ENCODE measurements around the gene GABRG3.

The GABRG3 gene

DNA sequence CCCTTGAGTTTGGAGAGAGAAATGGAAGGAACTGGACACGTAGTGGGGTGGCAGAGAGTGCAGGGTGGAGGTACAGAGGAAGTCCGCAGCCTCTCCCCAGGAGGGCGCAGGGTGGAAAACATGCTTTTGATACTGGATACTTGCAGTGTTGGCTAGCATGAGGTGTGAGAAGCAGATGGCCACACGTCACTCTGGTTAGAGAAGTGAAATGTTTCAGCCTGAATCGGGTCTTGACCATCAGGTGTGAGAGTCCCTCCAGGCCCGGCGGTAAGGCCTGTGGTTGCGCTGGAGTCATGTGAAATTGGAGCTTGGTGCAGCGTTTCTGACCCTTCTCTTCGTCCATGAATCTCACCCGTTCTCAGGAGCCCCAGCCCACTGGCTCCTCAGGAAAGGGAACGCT lies 93.1 kb downstream of the GABRG3 start:
- no peak for DNase-seq (ENCODE audit: low read depth, low spot score)

DNA sequence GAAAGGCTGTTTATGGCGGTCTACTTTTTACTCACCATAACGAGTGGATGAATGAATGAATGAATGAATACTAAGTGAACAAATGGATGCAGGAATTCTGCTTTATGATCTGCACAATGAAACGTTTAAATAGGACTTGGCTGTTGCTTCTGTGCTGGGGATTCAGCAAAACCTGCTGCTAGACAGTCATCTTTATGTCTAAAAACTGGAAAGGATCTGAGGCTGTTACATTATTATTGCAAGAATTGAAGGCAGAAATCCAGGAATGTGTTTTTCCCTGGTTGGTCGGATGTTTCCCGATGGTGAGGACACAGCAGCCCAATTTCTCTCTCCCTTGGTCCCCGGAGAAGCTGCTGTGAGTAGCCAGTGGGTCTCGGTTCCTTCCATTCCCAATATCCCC lies 94.2 kb downstream of the GABRG3 start:
- no peak for DNase-seq (ENCODE audit: low read depth, low spot score)

DNA sequence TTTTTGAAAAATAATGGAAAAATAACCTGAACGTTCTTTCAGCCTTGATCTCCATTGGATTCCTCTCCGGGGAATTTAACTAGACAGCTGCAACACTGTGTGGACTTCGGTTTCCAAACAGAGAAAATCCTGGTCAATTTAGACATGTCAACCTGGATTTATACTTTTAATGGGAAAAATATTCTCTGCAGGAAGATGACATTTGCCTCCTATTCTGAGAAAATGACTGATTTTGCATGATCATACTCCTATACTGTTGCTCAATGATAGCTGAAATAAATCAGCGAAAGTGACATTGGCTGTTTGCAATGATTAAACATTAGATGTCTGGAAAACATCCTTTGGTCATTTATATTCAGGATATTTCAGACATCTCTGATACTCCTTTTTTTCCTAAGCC lies 94.8 kb downstream of the GABRG3 start:
- DNase-seq (ENCODE audit: low read depth, low spot score), result no peak

DNA sequence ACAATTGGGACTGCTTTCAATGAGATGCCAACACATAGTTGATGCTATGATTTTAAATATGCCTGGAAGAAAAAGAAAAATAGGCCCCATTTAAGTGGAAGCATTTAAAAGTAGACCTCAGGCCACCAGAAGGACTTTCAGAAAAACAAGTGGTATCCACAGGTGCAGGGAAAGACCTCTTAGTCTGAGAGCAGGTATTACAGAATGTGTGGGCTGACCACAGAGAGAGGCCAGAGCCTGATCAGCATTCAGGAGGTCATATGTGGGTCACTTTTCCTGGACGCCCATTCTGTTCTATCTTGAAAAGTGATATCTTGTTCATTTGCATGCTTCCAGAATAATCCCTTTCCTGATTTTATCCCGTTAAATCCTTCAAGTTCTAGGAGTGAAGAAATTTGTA lies 95.5 kb downstream of the GABRG3 start:
- no peak for DNase-seq (ENCODE audit: low read depth, low spot score)

DNA sequence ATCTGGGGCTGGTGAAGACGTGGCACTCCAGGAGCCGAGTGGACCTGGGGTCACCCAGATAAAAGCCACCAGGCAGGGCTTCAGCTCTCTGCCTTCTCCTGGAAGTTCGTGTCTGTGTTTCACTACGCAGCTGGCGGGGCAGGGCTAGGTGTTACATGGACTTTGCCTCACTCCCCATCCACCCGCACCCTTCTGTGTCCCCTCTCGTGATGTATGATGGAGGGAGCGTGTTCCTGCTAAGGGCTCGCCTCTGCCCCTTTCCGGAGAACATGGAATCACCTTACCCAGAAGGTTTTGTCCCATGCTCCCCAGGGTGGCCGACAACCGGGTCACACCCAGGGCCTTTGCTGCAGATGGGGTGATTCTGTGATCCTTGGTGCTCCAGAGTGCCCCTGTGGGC lies 96.2 kb downstream of the GABRG3 start:
- no peak for DNase-seq (ENCODE audit: low read depth, low spot score)

DNA sequence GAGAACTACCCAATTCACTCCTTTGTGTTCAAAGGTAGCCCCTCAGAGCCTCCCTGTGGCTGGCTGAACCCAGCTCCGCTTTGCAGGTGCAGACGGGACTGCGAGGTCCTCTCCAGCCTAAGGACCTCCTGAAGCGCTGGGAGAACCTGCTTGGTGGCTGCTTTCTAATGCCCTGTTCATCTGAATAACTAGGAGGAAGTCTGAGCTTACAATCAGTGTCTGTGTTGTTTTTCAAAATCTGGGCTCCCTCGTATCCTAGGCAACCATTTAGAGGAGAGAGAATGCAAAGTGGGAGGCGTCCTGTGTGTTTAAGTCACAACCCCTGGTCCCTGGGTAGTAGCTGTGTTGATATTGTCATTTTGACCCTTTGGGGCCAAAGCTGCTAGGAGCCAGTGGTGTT lies 99.9 kb downstream of the GABRG3 start:
- no peak for DNase-seq (ENCODE audit: low read depth, low spot score)

DNA sequence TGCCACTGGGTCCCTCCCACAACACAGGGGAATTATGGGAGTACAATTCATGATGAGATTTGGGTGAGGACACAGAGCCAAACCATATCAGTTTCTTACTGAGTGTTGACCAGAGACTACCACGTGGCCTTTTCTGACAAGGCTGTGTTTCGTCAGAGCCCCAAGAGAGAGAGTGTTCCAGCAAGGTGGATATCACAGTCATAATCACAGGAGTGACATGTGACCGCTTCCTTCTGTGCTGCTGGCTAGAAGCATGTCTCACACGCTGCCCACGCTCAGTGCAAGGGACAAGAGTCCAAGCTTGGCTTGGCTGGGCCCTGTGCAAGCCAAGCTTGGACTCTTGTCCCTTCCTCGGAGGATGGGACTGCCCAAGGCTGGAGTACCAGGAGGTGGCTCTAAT lies 103.2 kb downstream of the GABRG3 start:
- DNase-seq (ENCODE audit: low read depth, low spot score), result no peak

DNA sequence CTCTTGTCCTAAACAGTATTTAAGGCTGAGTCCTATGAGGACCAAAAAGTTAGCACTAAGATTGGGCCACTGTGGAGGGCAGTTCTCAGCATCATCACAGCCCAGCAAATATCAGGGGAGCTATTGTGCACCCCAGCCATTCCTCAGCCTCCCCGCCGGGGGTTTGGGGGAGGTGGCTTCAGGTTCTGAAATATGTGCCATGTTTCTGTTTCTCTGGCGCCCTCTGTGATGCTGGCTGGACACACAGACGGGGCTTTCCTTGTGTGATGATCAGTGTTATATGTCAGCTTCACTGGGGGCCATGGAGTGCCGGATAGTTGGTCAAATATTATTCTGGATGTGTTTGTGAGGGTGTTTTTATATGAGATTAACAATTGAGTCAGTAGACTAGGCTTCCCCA lies 106.8 kb downstream of the GABRG3 start:
- no peak for DNase-seq (ENCODE audit: low read depth, low spot score)

DNA sequence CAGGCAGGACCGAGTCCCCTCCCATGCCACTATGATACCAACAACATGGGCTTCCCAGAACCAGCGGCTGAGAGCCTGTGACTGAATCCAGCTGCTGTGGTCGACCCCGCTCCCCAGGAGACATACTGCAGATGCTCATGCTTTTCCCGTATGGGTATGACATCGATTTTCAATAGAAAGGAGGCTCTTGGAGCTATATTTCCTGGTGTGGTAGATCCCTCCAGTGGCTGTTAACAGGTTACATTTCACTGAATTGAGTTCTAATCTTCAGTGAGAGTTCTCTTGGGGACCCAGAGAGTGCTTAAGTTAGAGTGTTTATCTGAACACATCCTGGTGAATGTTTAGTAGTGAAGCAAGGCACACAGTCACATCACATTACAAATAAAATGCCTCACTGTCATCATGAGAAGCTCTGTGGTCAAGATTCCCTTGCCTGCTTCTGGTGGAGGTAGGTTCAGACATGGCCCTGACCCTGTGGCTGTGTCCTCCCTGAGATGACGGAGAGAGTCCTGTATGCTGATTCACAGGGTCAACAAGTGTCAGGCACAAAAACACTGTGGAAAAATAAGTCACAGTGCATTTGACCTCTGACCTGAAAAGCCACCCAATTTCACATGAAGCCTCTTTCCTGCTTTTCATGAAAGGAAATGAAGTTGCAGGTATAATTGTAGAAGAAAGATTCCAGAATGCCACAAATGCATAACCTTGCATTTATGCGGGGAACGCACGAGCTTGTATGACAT lies 110.9 kb downstream of the GABRG3 start:
- no peak for DNase-seq (ENCODE audit: low read depth, low spot score)

DNA sequence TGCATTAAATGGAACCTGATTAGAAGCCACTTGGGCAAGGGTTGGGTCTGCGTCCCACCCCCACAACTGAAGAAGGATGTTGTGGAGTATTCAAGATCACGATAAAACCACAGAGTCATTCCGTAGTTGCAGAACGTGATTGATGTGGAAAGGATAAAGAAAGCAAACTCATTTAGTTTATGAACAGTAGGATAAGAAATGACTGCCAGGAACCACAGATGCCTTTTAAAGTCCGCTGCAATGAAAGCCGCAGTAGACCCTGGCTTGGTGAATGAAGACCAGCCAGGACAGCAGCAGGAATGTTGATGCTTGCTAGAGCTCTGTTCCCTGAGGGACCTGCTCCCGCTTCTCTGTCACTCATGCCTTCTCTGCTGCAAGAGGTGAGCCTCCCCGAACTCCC lies 111.5 kb downstream of the GABRG3 start:
- no peak for DNase-seq (ENCODE audit: low read depth, low spot score)

DNA sequence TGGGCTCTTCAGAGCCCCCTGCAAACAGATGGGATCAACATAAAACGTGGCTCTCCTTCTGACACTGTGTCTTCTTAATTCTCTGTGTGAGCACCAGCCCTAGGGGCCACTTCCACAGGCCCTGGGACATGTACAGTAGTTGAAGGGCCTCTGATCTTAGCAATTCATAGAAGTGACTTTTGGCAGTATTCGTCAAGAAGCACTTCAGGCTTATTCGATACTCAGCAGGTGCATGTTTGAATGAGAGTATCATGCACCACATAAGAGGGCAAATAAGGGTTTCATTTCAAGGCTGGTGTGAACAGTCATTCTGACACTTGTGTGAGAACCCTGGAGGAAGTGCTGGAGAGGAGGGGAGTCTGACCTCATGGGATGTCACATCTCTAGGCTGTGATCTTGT lies 113.9 kb downstream of the GABRG3 start:
- DNase-seq (ENCODE audit: low read depth, low spot score), result no peak

DNA sequence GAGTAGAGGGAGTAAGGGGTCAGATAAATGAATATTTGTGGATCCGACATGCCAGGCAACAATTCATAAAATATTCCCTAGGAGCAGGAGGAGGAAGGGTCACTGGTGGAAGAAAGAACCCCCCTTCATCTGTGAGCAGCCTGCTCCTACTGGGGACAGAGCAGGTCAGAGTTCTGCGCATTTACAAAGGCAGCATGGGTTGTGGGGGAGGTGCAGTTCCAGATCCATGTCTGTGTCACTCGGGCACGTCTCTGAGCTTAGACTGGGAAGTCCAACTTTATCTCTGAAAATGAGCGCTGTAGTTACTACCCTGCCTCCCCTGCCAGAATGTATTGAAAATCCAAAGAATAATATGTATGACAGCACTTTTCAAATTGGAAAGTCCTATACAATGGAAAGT lies 115.2 kb downstream of the GABRG3 start:
- no peak for DNase-seq (ENCODE audit: low read depth, low spot score)

DNA sequence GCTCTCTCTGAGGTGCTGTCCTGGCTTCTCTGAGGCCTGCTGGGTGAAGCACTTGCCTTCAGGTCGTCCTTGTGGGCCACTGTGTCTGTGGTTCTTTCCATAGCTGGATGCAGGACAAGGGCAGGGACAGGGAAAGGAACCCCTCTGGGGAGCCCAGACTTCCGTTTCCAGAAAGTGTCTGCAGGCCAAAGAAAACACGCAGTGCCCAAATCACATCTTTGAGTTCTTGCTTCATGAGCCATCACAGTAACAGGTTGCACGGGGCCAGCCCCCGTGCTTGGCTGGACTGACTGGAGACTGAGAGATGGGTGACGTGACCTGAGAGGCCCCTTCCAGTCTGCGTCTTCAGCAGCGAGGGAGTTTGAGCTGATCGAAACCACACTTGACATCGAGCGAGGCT lies 115.8 kb downstream of the GABRG3 start:
- no peak for DNase-seq (ENCODE audit: low read depth, low spot score)

DNA sequence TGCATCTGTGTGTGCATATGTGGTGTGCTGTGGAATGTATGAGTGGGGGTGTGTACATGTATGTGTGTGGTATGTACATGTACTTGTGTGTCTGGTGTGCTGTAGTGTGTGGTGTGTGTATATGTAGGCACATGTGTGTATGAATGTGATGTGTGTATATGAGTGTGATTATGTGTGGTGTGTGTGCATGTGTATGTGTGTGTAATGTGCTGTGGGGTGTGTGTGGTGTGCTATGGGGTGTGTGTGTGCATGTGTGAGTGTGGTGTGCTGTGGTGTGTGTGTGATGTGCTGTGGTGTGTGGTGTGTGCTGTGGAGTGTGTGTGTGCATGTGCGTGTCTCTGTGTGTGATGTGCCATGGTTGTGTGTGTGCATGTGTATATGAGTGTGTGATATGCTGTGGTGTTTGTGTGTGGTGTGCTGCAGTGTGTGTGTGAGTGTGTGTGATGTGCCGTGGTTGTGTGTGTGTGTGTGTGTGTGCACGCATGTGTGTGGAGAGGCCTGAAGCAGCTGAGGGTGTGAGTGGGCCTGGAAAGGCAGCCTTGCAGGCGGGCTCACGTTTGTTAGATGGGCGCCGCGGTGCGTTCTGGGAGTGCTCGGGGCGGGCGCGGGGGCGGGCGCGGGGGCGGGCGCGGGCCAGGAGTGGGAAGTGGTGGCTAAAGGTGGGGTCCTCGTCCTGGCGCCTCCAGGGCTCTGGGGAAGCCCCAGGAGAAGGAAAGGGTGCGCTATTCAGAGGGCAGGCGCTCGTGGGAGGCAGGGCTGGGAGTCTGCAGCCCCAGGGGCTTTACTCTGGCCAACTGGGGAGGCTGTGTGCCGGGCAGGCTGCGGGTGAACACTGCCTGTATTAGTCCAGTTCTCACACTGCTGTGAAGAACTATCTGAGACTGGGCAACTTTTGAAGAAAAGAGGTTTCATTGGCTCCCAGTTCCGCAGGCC lies 116.9 kb downstream of the GABRG3 start:
- no peak for DNase-seq (ENCODE audit: low read depth, low spot score)

DNA sequence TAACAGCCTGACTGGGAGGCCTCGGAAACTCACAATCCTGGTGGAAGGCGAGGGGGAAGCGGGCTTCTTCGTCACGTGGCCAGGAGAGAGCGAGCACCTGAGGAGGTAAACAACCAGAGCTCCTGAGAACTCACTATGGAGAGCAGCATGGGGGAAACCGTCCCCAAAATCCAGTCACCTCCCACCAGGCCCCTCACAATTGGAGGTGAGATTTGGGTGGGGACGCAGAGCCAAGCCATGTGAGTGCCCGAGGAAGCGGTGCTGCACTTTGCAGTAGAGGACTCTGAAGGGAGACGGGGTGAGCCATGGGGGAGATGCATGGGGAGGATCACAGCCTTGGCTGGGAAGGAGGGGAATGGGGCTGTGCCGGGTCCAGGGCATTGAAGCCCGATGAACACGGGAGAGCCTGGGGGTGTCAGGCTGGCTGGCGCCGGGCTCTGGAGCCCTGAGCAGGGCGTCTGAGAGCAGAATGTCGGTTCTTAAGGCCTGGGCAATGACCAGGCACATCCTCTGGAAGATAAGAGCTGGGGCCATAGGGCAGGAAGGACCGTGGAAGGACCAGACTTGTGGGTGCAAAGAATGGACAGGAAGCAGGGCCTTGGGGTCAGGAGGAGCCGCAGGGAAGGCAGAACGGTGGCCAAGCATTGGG lies 117.7 kb downstream of the GABRG3 start:
- no peak for DNase-seq (ENCODE audit: low read depth, low spot score)

DNA sequence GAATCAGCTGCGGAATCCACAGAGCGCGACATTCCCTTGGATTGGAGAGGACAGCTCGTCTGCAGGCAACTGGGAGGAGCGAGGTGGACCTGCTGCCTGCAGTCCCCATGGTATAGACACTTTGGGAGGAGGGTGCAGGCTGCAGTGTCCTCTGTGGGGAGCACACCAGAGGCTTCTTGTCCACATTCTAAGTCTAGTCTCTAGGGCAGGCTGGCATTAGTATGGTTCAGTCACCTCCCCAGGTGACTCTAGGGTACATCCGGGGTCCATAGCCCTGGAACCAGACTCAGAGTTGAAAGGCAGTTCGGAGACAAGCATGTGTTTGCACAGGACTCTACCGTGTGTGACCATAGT lies 118.2 kb downstream of the GABRG3 start:
- no peak for DNase-seq (ENCODE audit: low read depth, low spot score)

DNA sequence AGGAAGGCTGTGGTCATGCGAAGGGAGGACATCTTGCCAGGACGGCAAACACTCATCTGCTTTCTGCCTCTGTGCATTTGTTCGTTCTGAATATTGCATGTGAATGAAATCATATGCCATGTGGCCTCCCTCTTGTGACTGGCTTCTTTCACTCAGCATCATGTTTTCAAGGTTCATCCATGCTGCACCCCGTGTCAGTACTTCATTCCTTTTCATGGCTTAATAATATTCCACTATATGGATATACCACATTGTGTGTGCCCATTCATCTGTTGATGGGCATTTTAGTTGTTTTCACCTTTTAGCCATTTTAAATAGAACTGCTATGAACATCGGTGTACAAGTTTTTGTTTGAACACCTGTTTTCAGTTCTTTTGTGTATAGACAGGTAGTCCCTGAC lies 118.7 kb downstream of the GABRG3 start:
- no peak for DNase-seq (ENCODE audit: low read depth, low spot score)

DNA sequence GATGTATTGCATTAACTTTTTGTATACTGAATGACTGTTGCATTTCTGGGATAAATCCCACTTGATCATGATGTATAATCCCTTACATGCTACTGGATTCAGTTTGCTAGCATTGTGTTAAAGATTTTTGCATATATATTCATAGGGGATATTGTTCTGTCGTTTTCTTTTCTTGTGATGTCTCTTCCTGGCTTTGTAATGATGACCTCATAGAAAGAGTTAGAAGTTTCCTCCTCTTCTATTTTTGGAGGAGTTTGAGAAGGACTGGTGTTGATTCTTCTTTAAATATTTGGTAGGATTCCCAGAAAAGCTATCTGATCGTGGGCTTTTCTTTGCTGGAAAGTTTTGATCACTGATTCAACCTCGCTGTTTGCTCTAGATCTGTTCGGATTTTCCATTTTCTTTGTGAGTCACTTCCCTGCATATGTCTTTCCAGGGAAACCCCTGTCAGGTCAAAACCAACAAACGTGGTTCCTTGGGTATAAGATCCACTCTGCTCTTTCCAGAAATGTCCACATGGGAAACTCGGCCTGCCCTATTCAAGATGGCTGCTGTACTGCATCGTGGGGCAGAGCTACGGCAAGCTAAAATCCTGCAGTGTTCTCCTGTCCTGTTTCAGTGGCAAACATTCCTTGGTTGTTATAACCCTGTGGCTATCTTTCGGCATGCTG lies 120.4 kb downstream of the GABRG3 start:
- no peak for DNase-seq (ENCODE audit: low read depth, low spot score)

DNA sequence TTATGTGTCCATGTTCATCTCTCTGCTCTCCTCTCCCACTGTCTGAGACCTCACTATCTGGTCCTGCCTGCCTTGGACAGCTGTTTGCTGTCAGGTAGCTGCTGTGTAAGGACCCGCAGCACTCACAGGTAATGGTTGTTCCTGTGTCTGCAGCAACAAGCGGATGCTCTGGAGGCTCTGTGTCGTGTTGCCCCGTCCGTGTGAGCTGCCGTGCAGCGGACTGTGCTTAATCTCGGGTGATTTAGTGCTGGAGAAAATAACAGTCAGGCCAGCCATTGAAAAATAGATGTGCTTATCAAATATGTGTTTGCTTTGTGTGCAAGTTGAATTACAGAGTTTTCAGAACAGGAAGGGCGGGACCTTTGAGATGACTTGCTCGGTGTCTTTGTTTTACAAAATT lies 121.4 kb downstream of the GABRG3 start:
- DNase-seq (ENCODE audit: low read depth, low spot score), result no peak

DNA sequence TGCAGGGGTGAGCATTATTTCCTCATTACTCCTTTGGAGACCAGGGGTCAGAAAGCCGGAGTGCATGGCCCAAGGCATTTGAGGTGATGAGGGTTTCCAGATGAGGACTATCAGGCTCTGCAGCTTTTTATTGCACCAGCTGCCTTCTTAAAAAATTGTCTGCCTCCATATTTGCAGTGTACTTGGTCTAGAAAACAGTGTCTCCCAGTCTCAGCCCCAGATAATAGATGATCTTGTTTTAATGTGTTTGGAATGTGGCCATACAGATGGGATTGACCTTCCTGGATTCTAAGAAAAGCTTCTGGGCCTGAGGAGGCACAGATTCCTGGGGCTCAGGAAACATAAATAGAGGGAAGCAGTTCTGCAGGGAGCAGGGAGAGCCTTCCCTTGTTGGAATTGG lies 123.3 kb downstream of the GABRG3 start:
- DNase-seq (ENCODE audit: low read depth, low spot score), result no peak

DNA sequence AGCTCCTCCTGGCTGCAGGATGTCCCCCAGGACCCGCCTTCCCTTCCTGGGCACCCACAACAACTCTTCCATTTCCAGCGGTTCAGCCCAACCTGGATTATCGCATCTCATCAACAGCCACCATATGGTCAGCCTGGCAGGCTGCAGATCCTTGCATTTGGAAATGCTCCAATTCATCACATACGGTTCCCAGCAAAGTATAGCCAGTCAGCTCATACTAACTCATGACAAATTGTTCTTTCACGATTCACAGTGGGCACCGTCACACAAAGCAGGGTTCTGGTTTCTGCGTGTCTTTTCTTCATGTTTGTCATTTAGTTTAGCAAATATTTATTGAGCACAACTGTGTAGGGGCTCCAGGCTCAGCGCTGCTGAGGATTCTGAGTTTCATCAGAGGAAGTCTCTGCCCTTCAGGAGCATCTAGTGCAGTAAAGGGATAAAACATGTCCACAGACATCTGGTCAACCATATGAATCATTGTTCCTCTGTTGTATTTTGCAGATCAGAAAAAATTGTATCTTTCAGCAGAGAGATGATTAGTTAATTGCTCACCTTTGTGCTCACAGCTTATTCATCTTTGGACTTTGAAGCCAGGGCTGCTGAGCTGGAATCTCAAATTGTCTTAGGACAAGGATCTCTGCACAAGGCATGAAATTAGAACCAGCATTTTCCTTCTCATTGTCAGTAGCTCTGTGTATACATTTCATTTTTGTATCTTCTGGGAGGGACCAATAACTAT lies 125.1 kb downstream of the GABRG3 start:
- DNase-seq (ENCODE audit: low read depth, low spot score), result no peak
